ENCODE results near the gene KLKB1. TPM values are rescaled to one million over a fixed set of nuclear protein-coding genes. Genes with fewer than 3 reads are reported as not detected.

Gene KLKB1
- total RNA-seq, 1 experiment from 2014 or later, result 0.10 TPM

- H3K9ac ChIP-seq (ENCODE audit: low read length), result no peak overlapping the region
- intact Hi-C loops (cut with micrococcal nuclease), result no loop called here
- ATAC-seq, result no peak
Measured at GRCh38 chr4:186266729-186267456, 39.6 kb downstream of the KLKB1 start.

More at GRCh38 chr4:186266729-186267456, 39.6 kb downstream of the KLKB1 start:
- TF ChIP-seq POLR2A (IDR thresholded peaks at IDR 0.05; ENCODE audit: borderline replicate concordance, extremely low read depth, insufficient read depth, insufficient read length), result no peak
- TF ChIP-seq SRF (IDR thresholded peaks at IDR 0.05; ENCODE audit: low read depth), result no peak
- no peak for TF ChIP-seq CBX3 (IDR thresholded peaks at IDR 0.05; ENCODE audit: low read depth)
- TF ChIP-seq EZH2phosphoT487 (IDR thresholded peaks at IDR 0.05; ENCODE audit: borderline replicate concordance), result no peak
- TF ChIP-seq REST (IDR thresholded peaks at IDR 0.05; ENCODE audit: low read depth), result no peak
- TF ChIP-seq MAX (IDR thresholded peaks at IDR 0.05), result no peak
- TF ChIP-seq SIN3A (IDR thresholded peaks at IDR 0.05; ENCODE audit: low read depth), result no peak
- TF ChIP-seq ZBTB33 (IDR thresholded peaks at IDR 0.05; ENCODE audit: extremely low read depth, insufficient replicate concordance, low read length), result no peak
- no peak for TF ChIP-seq CTCF (IDR thresholded peaks at IDR 0.05 in 2 of 3, conservative IDR thresholded peaks at IDR 0.05 in 1 of 3; ENCODE audit: borderline replicate concordance in 1 of 3, insufficient read depth in 1 of 3, low read depth in 2 of 3, low read length in 2 of 3)
- Histone ChIP-seq H3K27ac (ENCODE audit: low read depth, low read length) (no peak overlapping the region), H3K9me3 (ENCODE audit: control insufficient read depth in 1 of 2, insufficient read depth in 1 of 2, low read depth in 1 of 2, low read length in 2 of 2) (no peaks in the 10 kb centered on the region), H3K79me2 (ENCODE audit: insufficient read depth, low read length) (no peaks in the 10 kb centered on the region), H2AFZ (ENCODE audit: low read depth, low read length, poor library complexity, severe bottlenecking) (no peak overlapping the region), H3K4me2 (ENCODE audit: low read length) (no peak overlapping the region), H3K27me3 (ENCODE audit: insufficient read depth, low read length) (0 out of 2 replicates have a peak, but pooled peaks cover 5% of the 10 kb centered on the region), H3K36me3 (ENCODE audit: control insufficient read depth in 1 of 2, insufficient read depth in 2 of 2, low read length in 2 of 2) (no peaks in the 10 kb centered on the region), H3K4me3 (replicated peaks in 1 of 2; ENCODE audit: low read depth in 1 of 2, low read length in 2 of 2) (no peak overlapping the region), H3K9me2 (ENCODE audit: insufficient read depth) (no peaks in the 10 kb centered on the region), H3K4me1 (ENCODE audit: control insufficient read depth in 1 of 2, insufficient read depth in 2 of 2, low read length in 2 of 2) (no peaks in the 10 kb centered on the region), H4K20me1 (ENCODE audit: insufficient read depth) (no peaks in the 10 kb centered on the region)
- no TSS peak for BruUV-seq (replicated peaks)
- RAD21 ChIA-PET (ENCODE audit: low non-redundant PET in 1 of 2, low total read pairs in 2 of 2, uncharacterized antibody in 2 of 2, unreplicated experiment in 2 of 2), result no interaction called here
- POLR2A ChIA-PET, result no interaction called here
- no peak for DNase-seq (ENCODE audit: low read depth, low spot score)
- CTCF ChIA-PET, result no interaction called here

Measured in HCT116 (cell line).